PC-3 (cell line): ENCODE measurements around the gene ALCAM.

Source experiments
- CTCF ChIP-seq: fragments of 300-600 bp; sonication (generic); conservative IDR thresholded peaks from 2 replicates; pipeline ENCODE4 v1.5.1; 2017; ENCODE audit warnings: antibody characterized with exemption, low read depth, mild to moderate bottlenecking, low read length
- EZH2phosphoT487 ChIP-seq: fragments of 300-600 bp; sonication (generic); IDR thresholded peaks from 2 replicates; pipeline ENCODE4 v1.6.1; 2018; ENCODE audit warnings: mild to moderate bottlenecking, antibody characterized with exemption, low read length, borderline replicate concordance

- no peak for TF ChIP-seq EZH2phosphoT487
- no peak for TF ChIP-seq CTCF
Observed at GRCh38 chr3:105513886-105514285, 147.2 kb downstream of the ALCAM start.
